Hepatocyte (in vitro differentiated cells): ENCODE data around the gene RBM14.

Experiments
- CTCF ChIP-seq: fragments of 200-600 bp; sonication (generic); IDR thresholded peaks from 2 replicates; pipeline ENCODE4 v1.5.1; 2016; ENCODE audit warnings: antibody characterized with exemption, mild to moderate bottlenecking; ENCODE audit not compliant: poor library complexity
- EZH2 ChIP-seq: fragments of 200-600 bp; sonication (generic); IDR thresholded peaks from 2 replicates; pipeline ENCODE4 v1.6.1; 2016; ENCODE audit warnings: antibody characterized with exemption, mild to moderate bottlenecking, borderline replicate concordance

- TF ChIP-seq CTCF (no peak), EZH2 (no peak)
Observed at GRCh38 chr11:66653123-66653522, 36.7 kb downstream of the RBM14 start.
